HFF-Myc (cell line): ENCODE results near the gene ZDHHC8.

Experiments
- DNase-seq: peaks from one replicate; pipeline ENCODE4 v3.0.0-alpha.2; 2011; ENCODE audit warnings: low read depth; ENCODE audit errors: extremely low read depth
- H3K4me3 ChIP-seq: replicated peaks from 2 replicates; pipeline ENCODE4 v1.5.1; 2011; ENCODE audit warnings: low read depth, mild to moderate bottlenecking, control low read depth, low read length
- TF ChIP-seq, protein P1 (sequence below): IDR thresholded peaks from 2 replicates; pipeline ENCODE4 v1.5.1; 2012; ENCODE audit warnings: mild to moderate bottlenecking, low read depth, low read length, control low read depth; ENCODE audit errors: missing control alignments

The ZDHHC8 gene

DNA sequence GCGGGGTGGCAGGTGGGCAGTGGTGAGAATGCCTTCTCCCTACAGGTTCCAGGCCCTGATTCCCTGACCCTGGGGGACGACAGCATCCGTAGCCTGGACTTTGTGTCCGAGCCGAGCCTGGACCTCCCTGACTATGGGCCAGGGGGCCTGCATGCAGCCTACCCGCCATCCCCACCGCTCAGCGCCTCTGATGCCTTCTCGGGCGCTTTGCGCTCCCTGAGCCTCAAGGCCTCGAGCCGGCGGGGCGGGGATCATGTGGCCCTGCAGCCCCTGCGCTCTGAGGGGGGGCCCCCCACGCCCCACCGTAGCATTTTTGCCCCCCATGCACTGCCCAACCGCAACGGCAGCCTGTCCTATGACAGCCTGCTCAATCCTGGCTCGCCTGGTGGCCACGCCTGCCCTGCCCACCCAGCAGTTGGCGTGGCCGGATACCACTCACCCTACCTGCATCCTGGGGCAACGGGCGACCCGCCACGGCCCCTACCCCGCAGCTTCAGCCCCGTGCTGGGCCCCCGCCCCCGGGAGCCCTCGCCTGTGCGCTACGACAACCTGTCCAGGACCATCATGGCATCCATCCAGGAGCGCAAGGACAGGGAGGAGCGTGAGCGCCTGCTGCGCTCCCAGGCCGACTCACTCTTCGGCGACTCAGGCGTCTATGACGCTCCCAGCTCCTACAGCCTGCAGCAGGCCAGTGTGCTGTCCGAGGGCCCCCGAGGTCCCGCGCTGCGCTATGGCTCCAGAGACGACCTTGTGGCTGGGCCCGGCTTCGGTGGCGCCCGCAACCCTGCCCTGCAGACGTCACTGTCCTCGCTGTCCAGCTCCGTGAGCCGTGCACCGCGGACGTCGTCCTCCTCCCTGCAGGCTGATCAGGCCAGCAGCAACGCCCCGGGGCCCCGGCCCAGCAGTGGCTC is 11.4 kb downstream of the ZDHHC8 start:
- TF ChIP-seq, protein P1, sequence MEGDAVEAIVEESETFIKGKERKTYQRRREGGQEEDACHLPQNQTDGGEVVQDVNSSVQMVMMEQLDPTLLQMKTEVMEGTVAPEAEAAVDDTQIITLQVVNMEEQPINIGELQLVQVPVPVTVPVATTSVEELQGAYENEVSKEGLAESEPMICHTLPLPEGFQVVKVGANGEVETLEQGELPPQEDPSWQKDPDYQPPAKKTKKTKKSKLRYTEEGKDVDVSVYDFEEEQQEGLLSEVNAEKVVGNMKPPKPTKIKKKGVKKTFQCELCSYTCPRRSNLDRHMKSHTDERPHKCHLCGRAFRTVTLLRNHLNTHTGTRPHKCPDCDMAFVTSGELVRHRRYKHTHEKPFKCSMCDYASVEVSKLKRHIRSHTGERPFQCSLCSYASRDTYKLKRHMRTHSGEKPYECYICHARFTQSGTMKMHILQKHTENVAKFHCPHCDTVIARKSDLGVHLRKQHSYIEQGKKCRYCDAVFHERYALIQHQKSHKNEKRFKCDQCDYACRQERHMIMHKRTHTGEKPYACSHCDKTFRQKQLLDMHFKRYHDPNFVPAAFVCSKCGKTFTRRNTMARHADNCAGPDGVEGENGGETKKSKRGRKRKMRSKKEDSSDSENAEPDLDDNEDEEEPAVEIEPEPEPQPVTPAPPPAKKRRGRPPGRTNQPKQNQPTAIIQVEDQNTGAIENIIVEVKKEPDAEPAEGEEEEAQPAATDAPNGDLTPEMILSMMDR: no peak
- DNase-seq: no peak
- H3K4me3 ChIP-seq: no peak overlapping the region

- no peak overlapping the region for H3K4me3 ChIP-seq
- DNase-seq: no peak
- TF ChIP-seq, protein P1: no peak
Measured at GRCh38 chr22:20143883-20144665, 12.5 kb downstream of the ZDHHC8 start.

GRCh38 chr22:20145206-20145831 is 13.7 kb downstream of the ZDHHC8 start:
- H3K4me3 ChIP-seq: no peak overlapping the region
- no peak for DNase-seq
- TF ChIP-seq, protein P1: no peak

- no peak overlapping the region for H3K4me3 ChIP-seq
- DNase-seq: no peak
- TF ChIP-seq, protein P1: no peak
Measured at GRCh38 chr22:20145832-20146223, 14.2 kb downstream of the ZDHHC8 start.

- DNase-seq: no peak
- TF ChIP-seq, protein P1: no peak
- no peak overlapping the region for H3K4me3 ChIP-seq
Measured at GRCh38 chr22:20146777-20147176, 15.2 kb downstream of the ZDHHC8 start.

DNA sequence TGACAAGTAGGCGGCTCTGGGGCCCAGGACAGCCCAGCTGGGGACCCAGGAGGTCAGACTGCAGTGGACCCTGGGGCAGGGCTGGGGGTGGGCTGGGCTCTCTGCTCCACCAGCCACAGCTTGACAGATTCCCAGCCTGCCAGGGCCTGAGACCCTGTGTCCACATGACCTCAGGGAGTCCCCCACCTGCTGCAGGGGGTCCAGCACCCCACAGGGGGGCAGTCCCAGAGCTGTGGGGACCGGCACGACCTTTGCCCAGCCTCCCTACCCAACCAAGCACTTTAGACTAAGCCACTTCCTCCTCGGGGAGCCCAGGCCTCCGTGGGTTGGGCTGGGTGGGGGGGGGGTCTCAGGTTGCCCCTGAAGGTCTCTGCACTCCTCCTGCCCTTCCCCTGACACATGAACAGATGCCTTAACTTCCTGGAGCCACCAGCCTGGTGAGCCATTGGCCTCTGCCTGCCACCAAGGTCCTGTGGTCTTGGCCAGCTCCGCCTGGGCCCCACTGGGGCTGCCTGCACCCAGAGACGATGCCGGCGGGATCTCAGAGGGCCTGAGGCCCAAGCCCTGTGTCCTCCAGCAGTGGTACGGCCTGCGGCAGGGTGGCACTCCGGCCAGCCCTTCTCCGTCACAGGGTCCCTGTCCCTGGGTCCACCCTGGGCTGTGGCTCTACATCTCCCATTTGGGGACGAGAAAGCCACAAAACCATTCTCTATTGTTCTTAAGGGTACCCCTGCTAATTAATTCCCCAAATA is 15.8 kb downstream of the ZDHHC8 start:
- DNase-seq: no peak

More for the DNA sequence above, 15.8 kb downstream of the ZDHHC8 start:
- no peak overlapping the region for H3K4me3 ChIP-seq
- TF ChIP-seq, protein P1: no peak
